DND-41 (cell line): ENCODE results near the gene CDC37.

ENCODE experiments used
- CTCF ChIP-seq: IDR thresholded peaks from 2 replicates; pipeline ENCODE4 v1.5.1; 2012; ENCODE audit warnings: borderline replicate concordance, low read length, moderate library complexity, mild to moderate bottlenecking; ENCODE audit not compliant: poor library complexity, severe bottlenecking; ENCODE audit errors: extremely low read depth
- EZH2 ChIP-seq: IDR thresholded peaks from 3 replicates; pipeline ENCODE4 v1.6.1; 2012; ENCODE audit warnings: borderline replicate concordance, low read depth, mild to moderate bottlenecking, moderate library complexity, low read length, inconsistent platforms; ENCODE audit not compliant: severe bottlenecking

- no peak for TF ChIP-seq CTCF
- no peak for TF ChIP-seq EZH2
Measured at GRCh38 chr19:10365518-10365917, 37.8 kb downstream of the CDC37 start.
